AG10803 (cell line): Measurements from ENCODE around the gene GFAP.

Source experiments
- DNase-seq: peaks from one replicate; pipeline ENCODE4 v3.0.0; 2010; ENCODE audit warnings: low read depth
- H3K4me3 ChIP-seq: 2 replicates; pipeline ENCODE4 v1.5.1; 2011; ENCODE audit warnings: mild to moderate bottlenecking, low read length, control low read depth
- CTCF ChIP-seq: conservative IDR thresholded peaks from 2 replicates; pipeline ENCODE4 v1.5.1; 2011; ENCODE audit warnings: mild to moderate bottlenecking, low read length, control low read depth, inconsistent platforms

The GFAP gene

GRCh38 chr17:44940317-44940716 is 25.0 kb upstream of the GFAP start:
- peak; percentile 38 for DNase-seq
- no peak overlapping the region for H3K4me3 ChIP-seq
- no peak for TF ChIP-seq CTCF

- DNase-seq = no peak
- H3K4me3 ChIP-seq = no peak overlapping the region
- no peak for TF ChIP-seq CTCF
These were observed 19.8 kb upstream of the GFAP start for GRCh38 chr17:44935116-44935515.

- no peak overlapping the region for H3K4me3 ChIP-seq
- no peak for DNase-seq
- no peak for TF ChIP-seq CTCF
These were observed 19.4 kb upstream of the GFAP start for GRCh38 chr17:44934745-44935105.

GRCh38 chr17:44933824-44934744 is 18.8 kb upstream of the GFAP start:
- TF ChIP-seq CTCF = no peak
- H3K4me3 ChIP-seq = no peak overlapping the region
- no peak for DNase-seq

GRCh38 chr17:44932787-44933097 is 17.4 kb upstream of the GFAP start:
- DNase-seq = no peak
- TF ChIP-seq CTCF = no peak
- H3K4me3 ChIP-seq = no peak overlapping the region

GRCh38 chr17:44932096-44932786 is 16.9 kb upstream of the GFAP start:
- no peak for DNase-seq
- no peak for TF ChIP-seq CTCF
- H3K4me3 ChIP-seq = no peak overlapping the region

- TF ChIP-seq CTCF = no peak
- H3K4me3 ChIP-seq = no peak overlapping the region
- DNase-seq = no peak
These were observed 16.1 kb upstream of the GFAP start for GRCh38 chr17:44931376-44931775.
